Endothelial cell of umbilical vein (primary cell): ENCODE measurements around the gene ABCB6. TPM values are rescaled to one million over a fixed set of nuclear protein-coding genes. Genes with fewer than 3 reads are reported as not detected.

Experiments
- BruUV-seq: library from RNA; stranded (reverse); fragments of 400-500 nt; replicated peaks from 2 replicates; lab custom pipeline; 2021; lab: Mats Ljungman, UMichigan
- CTCF ChIA-PET: fragments of 300-600, 350-600 bp; sonication (Branson Sonifier 250); formaldehyde crosslinking; loops from one replicate; lab custom pipeline; 2021; ENCODE audit warnings: antibody characterized with exemption, inconsistent platforms; lab: Charles Lee
- POLR2A ChIA-PET: fragments of 300-600, 350-600 bp; sonication (Branson Sonifier 250); formaldehyde crosslinking; loops from one replicate; lab custom pipeline; 2021; ENCODE audit warnings: antibody characterized with exemption, inconsistent platforms; lab: Charles Lee
- DNase-seq: peaks from one replicate; pipeline ENCODE4 v3.0.0-alpha.2; 2011; ENCODE audit warnings: low read depth, low spot score
- FAIRE-seq: peaks from 2 replicates; lab custom pipeline; 2011; peaks lifted over from hg19 to GRCh38; lab: Jason Lieb, UNC
- H2AFZ ChIP-seq: 2 replicates; pipeline ENCODE4 v1.6.0; 2012; ENCODE audit warnings: low read depth, low read length, control low read depth, inconsistent platforms
- H3K27ac ChIP-seq: 2 replicates; pipeline ENCODE4 v1.5.1; 2011; ENCODE audit warnings: low read depth, mild to moderate bottlenecking, control low read depth, low read length, moderate library complexity; ENCODE audit not compliant: insufficient read depth
- H3K27me3 ChIP-seq, 2 experiments: 2 replicates each; pipeline versions ENCODE4 v1.6.0 to v1.6.1; 2011; ENCODE audit warnings: low read length in 2 of 2, mixed read lengths in 1 of 2; ENCODE audit not compliant: control insufficient read depth in 2 of 2, insufficient read depth in 2 of 2
- H3K36me3 ChIP-seq, 2 experiments: 2 replicates in 1 of 2; 3 replicates in 1 of 2; pipeline ENCODE4 v1.5.1; 2011; ENCODE audit warnings: low read length in 2 of 2, mild to moderate bottlenecking in 1 of 2, moderate library complexity in 1 of 2; ENCODE audit not compliant: control insufficient read depth in 2 of 2, insufficient read depth in 2 of 2; ENCODE audit errors: extremely low read depth in 1 of 2
- H3K4me1 ChIP-seq: 3 replicates; pipeline ENCODE4 v1.5.1; 2011; ENCODE audit warnings: mild to moderate bottlenecking, low read length; ENCODE audit not compliant: control insufficient read depth, insufficient read depth; ENCODE audit errors: extremely low read depth
- H3K4me2 ChIP-seq: 2 replicates; pipeline ENCODE4 v1.6.1; 2011; ENCODE audit warnings: low read length, control low read depth, mixed read lengths; ENCODE audit not compliant: insufficient read depth
- H3K4me3 ChIP-seq, 3 experiments: fragments of 200-600 bp in 1 of 3; sonication (generic), shearing (Covaris generic) in 1 of 3; replicated peaks in 1 of 3; 2 replicates each; pipeline ENCODE4 v1.5.1; 2011 to 2016; ENCODE audit warnings: control low read depth in 3 of 3, low read length in 3 of 3, mild to moderate bottlenecking in 2 of 3, inconsistent platforms in 1 of 3, low read depth in 1 of 3, moderate library complexity in 1 of 3; ENCODE audit not compliant: insufficient read depth in 1 of 3
- H3K79me2 ChIP-seq: 2 replicates; pipeline ENCODE4 v1.6.0; 2012; ENCODE audit warnings: low read length, inconsistent platforms; ENCODE audit not compliant: control insufficient read depth, insufficient read depth
- H3K9ac ChIP-seq: replicated peaks from 2 replicates; pipeline ENCODE3; 2011; ENCODE audit warnings: low read length, control low read depth; ENCODE audit not compliant: insufficient read depth; ENCODE audit errors: extremely low read depth
- H3K9me1 ChIP-seq: replicated peaks from 3 replicates; pipeline ENCODE4 v1.6.0; 2011; ENCODE audit warnings: mild to moderate bottlenecking, low read length; ENCODE audit not compliant: control insufficient read depth, insufficient read depth; ENCODE audit errors: extremely low read depth
- H3K9me3 ChIP-seq: replicated peaks from 2 replicates; pipeline ENCODE4 v1.5.1; 2012; ENCODE audit warnings: low read length, inconsistent platforms; ENCODE audit not compliant: control insufficient read depth, insufficient read depth
- H4K20me1 ChIP-seq: replicated peaks from 2 replicates; pipeline ENCODE3; 2011; ENCODE audit warnings: mild to moderate bottlenecking, low read length; ENCODE audit not compliant: control insufficient read depth, insufficient read depth; ENCODE audit errors: extremely low read depth
- CTCF ChIP-seq, 2 donors: IDR thresholded peaks; 1 replicate in 1 of 2; 2 replicates in 1 of 2; pipeline ENCODE4 v1.5.1; 2011; ENCODE audit warnings: low read length in 2 of 2, mild to moderate bottlenecking in 2 of 2, moderate library complexity in 2 of 2, control low read depth in 1 of 2, inconsistent platforms in 1 of 2, low read depth in 1 of 2; ENCODE audit not compliant: insufficient read depth in 1 of 2; ENCODE audit errors: extremely low read depth in 1 of 2
- EZH2 ChIP-seq: IDR thresholded peaks from 2 replicates; pipeline ENCODE4 v1.6.1; 2012; ENCODE audit warnings: borderline replicate concordance, low read depth, mild to moderate bottlenecking, moderate library complexity, low read length, inconsistent platforms; ENCODE audit not compliant: severe bottlenecking
- GATA2 ChIP-seq: IDR thresholded peaks from 2 replicates; pipeline ENCODE4 v1.7.0; 2011; ENCODE audit warnings: low read depth, mild to moderate bottlenecking, moderate library complexity, mixed read lengths, low read length; ENCODE audit not compliant: insufficient read length, insufficient read depth
- JUN ChIP-seq: IDR thresholded peaks from 2 replicates; pipeline ENCODE4 v1.6.1; 2011; ENCODE audit warnings: borderline replicate concordance, low read depth; ENCODE audit not compliant: insufficient read length, insufficient read depth
- MAX ChIP-seq: IDR thresholded peaks from 2 replicates; pipeline ENCODE4 v1.6.1; 2011; ENCODE audit not compliant: insufficient read depth, insufficient read length
- MYC ChIP-seq: IDR thresholded peaks from one replicate; pipeline ENCODE4 v1.6.1; 2011; ENCODE audit warnings: mild to moderate bottlenecking, low read depth, low read length
- POLR2A ChIP-seq: IDR thresholded peaks from 2 replicates; pipeline ENCODE4 v1.6.1; 2012; ENCODE audit warnings: low read depth, mild to moderate bottlenecking, control low read depth, low read length
- POLR2AphosphoS5 ChIP-seq: IDR thresholded peaks from 2 replicates; pipeline ENCODE4 v1.6.1; 2012; ENCODE audit warnings: low read depth, mild to moderate bottlenecking, control low read depth, low read length, moderate library complexity; ENCODE audit not compliant: insufficient read depth
- dilution Hi-C: fragments of 300-500 bp; cut with MboI; formaldehyde crosslinking; loops from one replicate; pipeline ENCODE4 v1.15.0; 2019; ENCODE audit warnings: low sequenced_read_pairs; ENCODE audit not compliant: extremely low pct_ligation_motif_present
- intact Hi-C: fragments of 100-400 bp; cut with micrococcal nuclease; formaldehyde crosslinking; loops from one replicate; pipeline ENCODE4 v1.10.0; 2022
- polyA plus RNA-seq, 4 experiments: library from polyadenylated mRNA; depleted of rRNA in 3 of 4; stranded (reverse) in 3 of 4; unstranded in 1 of 4; fragments of >200 nt; gene quantifications; 2 replicates each; pipeline versions ENCODE4 v1.2.1 to v1.2.3, GENCODE V29; 2011 to 2012; ENCODE audit warnings: missing spikeins in 1 of 4
- total RNA-seq: library from RNA; stranded (reverse); gene quantifications from 2 replicates; pipeline ENCODE4 v1.2.3, GENCODE V29; 2021

ABCB6 gene
- total and polyA plus RNA-seq, 2 donors (not counting 3 experiments of a cell fraction or from before 2014, with no cell fraction given): 25.7 to 32.5 TPM

- Histone ChIP-seq H3K4me3 (peak overlapping the region in 1 of 3 experiments; percentile 16), H2AFZ (peak overlapping the region; percentile 12), H3K9ac (no peak overlapping the region), H3K4me1 (peaks cover 10% of the 10 kb centered on the region), H3K27ac (no peak overlapping the region), H3K9me1 (no peaks in the 10 kb centered on the region), H3K4me2 (peak overlapping the region; percentile 37), H3K27me3 (no peaks in the 10 kb centered on the region), H3K9me3 (no peaks in the 10 kb centered on the region), H3K79me2 (no peaks in the 10 kb centered on the region), H4K20me1 (no peaks in the 10 kb centered on the region), H3K36me3 (peaks cover 2 to 3% of the 10 kb centered on the region in 2 experiments)
- TF ChIP-seq GATA2 (no peak), MAX (no peak), CTCF (IDR thresholded peaks at IDR 0.05; ENCODE audit: extremely low read depth in 1 of 2, insufficient read depth in 1 of 2, low read depth in 1 of 2, low read length in 2 of 2) (no peak), JUN (no peak), MYC (no peak), POLR2A (no peak), POLR2AphosphoS5 (no peak), EZH2 (no peak)
- POLR2A ChIA-PET: no interaction called here
- dilution Hi-C loops (no loop called here), intact Hi-C loops (loop anchor here (2.0 kb wide), 1 partner anchor 58 kb away; the partner anchor contains the start of gene ABCB6)
- FAIRE-seq (no peak), DNase-seq (no peak)
- CTCF ChIA-PET: no interaction called here
- BruUV-seq: no TSS peak
These were observed 57.7 kb downstream of the ABCB6 start for GRCh38 chr2:219161097-219161496.
